Colonic mucosa (tissue), 4 donors: Measurements from ENCODE around the gene HBG2. TPM values are rescaled to one million over a fixed set of nuclear protein-coding genes. Genes with fewer than 3 reads are reported as not detected.
"Not testable (repeated sequence)": the region's sequence is repeated elsewhere in the genome, so short reads cannot be mapped to it uniquely, and the experiment has no call there.

Experiments
- DNase-seq: peaks from one replicate; pipeline ENCODE4 v3.0.0-alpha.2; 2020
- H3K27ac ChIP-seq: fragments of 200-600 bp; one replicate; pipeline ENCODE4 v1.8.0; 2021
- H3K27me3 ChIP-seq: fragments of 200-600 bp; one replicate; pipeline ENCODE4 v1.8.0; 2021
- H3K36me3 ChIP-seq: fragments of 200-600 bp; one replicate; pipeline ENCODE4 v1.8.0; 2021
- H3K4me1 ChIP-seq: fragments of 200-600 bp; one replicate; pipeline ENCODE4 v1.8.0; 2021; ENCODE audit warnings: mild to moderate bottlenecking
- H3K4me3 ChIP-seq: fragments of 200-600 bp; one replicate; pipeline ENCODE4 v1.8.0; 2021
- H3K9ac ChIP-seq, 2 donors: one replicate each; pipeline ENCODE4 v1.7.0; 2013; ENCODE audit warnings: control low read depth in 2 of 2, low read depth in 2 of 2, low read length in 2 of 2
- H3K9me3 ChIP-seq: fragments of 200-600 bp; one replicate; pipeline ENCODE4 v1.8.0; 2021
- intact Hi-C: fragments of 100-400 bp; cut with DNase I; formaldehyde crosslinking; loops from one replicate; pipeline ENCODE4 v1.14.1; 2022
- total RNA-seq, 2 donors: library from RNA; stranded (reverse); fragmentation: NEBNext Ultra II Directional in 1 of 2; extraction: Animal tissue kit (Norgen Biotek cat#: 25700) in 1 of 2; gene quantifications; one replicate each; pipeline ENCODE4 v1.2.1, GENCODE V29; 2021
- TF ChIP-seq, protein P1 (sequence below): fragments of 200-600 bp; IDR thresholded peaks from one replicate; pipeline ENCODE4 v1.8.0; 2022; ENCODE audit warnings: antibody characterized with exemption, mild to moderate bottlenecking
- donor health status: healthy.
- donor health status: DM: no; HTN: no; CAD: no.
- donor health status: DM: no; HTN: no; CAD: no.

Gene HBG2
- total RNA-seq, 2 donors from 2014 or later: 14.9 TPM; not detected in 1

DNA sequence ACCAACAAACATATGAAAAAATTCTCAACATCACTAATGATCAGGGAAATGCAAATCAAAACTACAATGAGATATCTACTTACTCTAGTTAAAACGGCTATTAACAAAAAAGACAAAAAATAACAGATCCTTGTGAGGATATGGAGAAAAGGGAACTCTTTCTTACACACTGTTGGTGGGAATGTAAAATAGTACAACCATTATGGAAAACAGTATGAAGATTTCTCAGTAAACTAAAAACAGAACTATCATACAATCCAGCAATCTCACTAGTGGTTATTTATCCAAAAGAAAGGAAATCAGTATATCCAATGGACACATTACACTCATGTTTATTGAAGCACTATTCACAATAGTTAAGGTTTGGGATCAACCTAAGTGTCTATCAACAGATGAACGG, 11.3 kb upstream of the HBG2 start:
- TF ChIP-seq, protein P1, sequence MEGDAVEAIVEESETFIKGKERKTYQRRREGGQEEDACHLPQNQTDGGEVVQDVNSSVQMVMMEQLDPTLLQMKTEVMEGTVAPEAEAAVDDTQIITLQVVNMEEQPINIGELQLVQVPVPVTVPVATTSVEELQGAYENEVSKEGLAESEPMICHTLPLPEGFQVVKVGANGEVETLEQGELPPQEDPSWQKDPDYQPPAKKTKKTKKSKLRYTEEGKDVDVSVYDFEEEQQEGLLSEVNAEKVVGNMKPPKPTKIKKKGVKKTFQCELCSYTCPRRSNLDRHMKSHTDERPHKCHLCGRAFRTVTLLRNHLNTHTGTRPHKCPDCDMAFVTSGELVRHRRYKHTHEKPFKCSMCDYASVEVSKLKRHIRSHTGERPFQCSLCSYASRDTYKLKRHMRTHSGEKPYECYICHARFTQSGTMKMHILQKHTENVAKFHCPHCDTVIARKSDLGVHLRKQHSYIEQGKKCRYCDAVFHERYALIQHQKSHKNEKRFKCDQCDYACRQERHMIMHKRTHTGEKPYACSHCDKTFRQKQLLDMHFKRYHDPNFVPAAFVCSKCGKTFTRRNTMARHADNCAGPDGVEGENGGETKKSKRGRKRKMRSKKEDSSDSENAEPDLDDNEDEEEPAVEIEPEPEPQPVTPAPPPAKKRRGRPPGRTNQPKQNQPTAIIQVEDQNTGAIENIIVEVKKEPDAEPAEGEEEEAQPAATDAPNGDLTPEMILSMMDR: no peak
- no peak overlapping the region for H3K4me3 ChIP-seq
- no peaks in the 10 kb centered on the region for H3K27me3 ChIP-seq
- H3K9ac ChIP-seq: no peak overlapping the region
- H3K27ac ChIP-seq: no peak overlapping the region
- no peaks in the 10 kb centered on the region for H3K9me3 ChIP-seq
- H3K4me1 ChIP-seq: no peaks in the 10 kb centered on the region
- H3K36me3 ChIP-seq: no peaks in the 10 kb centered on the region
- no peak for DNase-seq
- intact Hi-C loops: no loop called here

DNA sequence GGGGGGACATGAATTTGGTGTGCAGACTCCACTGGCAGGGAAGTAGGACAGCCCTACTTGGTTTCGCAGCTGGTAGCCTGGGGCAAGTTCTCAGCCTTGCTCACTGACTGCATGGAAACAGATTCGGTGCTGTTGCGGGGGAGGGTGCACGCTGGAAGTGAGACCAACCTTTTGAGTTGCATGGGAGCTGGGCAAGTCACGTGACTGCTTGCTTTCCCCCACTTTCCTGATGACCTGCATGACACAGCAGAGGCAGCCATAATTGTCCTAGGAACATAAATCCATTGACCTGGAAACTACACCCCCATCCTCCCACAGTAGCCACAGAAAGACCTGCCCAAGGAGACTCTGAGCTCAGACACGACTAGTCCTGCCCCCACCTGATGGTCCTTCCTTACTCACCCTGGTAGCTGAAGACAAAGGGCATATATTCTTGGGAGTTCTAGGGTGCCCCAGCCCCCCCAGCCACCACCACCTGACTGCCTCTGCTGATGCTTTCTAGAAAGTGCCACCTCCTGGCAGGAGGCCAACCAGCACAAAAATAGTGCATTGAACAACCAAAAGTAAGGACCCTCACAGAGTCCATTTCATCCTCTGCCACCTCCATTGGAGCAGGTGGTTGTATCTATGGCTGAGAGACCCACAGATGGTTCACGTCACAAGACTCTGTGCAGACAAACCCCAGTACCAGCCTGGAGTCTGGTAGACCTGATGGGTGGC, 4.1 kb upstream of the HBG2 start:
- Histone ChIP-seq H3K27me3 (no peaks in the 10 kb centered on the region), H3K9me3 (no peaks in the 10 kb centered on the region), H3K9ac (no peak overlapping the region), H3K27ac (no peak overlapping the region), H3K4me1 (no peaks in the 10 kb centered on the region), H3K36me3 (no peaks in the 10 kb centered on the region), H3K4me3 (no peak overlapping the region)
- TF ChIP-seq, protein P1: no peak
- intact Hi-C loops: no loop called here
- no peak for DNase-seq

DNA sequence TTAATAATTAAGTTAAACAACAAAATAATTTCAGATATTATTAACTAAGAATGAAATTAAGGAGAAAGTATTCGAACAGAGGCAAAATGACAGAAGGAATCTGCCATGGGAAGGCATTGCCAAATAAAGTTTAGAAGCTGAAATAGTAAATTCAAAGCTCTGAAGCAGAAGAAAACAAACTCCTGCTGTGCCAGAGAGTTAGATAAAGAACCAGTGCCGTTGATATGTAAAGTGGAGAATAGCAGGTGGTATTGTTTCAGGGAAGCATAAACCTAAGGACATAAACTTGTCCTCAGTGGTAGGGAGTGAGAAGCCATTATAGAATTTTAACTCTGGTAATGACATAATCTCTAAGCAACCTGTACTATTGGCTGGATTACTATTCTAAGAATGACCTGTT, 2.7 kb upstream of the HBG2 start:
- intact Hi-C loops: no loop called here
- no peaks in the 10 kb centered on the region for H3K36me3 ChIP-seq
- no peaks in the 10 kb centered on the region for H3K27me3 ChIP-seq
- no peak overlapping the region for H3K27ac ChIP-seq
- no peak overlapping the region for H3K4me3 ChIP-seq
- H3K9me3 ChIP-seq: no peaks in the 10 kb centered on the region
- H3K9ac ChIP-seq: no peak overlapping the region
- no peaks in the 10 kb centered on the region for H3K4me1 ChIP-seq
- DNase-seq: no peak
- TF ChIP-seq, protein P1: no peak

DNA sequence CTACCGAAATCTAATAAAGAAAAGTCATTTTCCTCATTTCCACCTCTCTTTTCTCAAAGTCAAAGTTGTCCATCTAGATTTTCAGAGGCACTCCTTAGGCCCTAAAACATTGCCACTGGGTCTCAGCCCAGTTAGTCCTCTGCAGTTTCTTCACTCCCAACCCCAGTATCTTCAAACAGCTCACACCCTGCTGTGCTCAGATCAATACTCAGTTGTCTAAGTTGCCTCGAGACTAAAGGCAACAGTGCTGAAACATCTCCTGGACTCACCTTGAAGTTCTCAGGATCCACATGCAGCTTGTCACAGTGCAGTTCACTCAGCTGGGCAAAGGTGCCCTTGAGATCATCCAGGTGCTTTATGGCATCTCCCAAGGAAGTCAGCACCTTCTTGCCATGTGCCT, 558 bp downstream of the HBG2 start:
- H3K9ac ChIP-seq, H3K27me3 ChIP-seq, H3K36me3 ChIP-seq, DNase-seq, intact Hi-C loops, H3K9me3 ChIP-seq, H3K4me1 ChIP-seq, H3K4me3 ChIP-seq, H3K27ac ChIP-seq: not testable (repeated sequence)

DNA sequence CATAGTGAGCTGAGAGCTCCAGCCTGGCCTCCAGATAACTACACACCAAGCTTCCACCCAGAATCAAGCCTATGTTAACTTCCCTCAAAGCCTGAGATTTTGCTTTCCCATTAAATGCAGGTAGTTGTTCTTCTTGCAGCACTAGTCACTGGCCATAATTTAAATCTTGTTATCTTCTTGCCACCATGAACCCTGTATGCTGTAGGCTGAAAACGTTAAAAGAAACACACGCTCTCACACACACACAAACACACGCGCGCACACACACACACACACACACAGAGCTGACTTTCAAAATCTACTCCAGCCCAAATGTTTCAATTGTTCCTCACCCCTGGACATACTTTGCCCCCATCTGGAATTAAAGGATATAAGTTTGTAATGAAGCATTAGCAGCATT, 1.1 kb downstream of the HBG2 start:
- H3K9ac ChIP-seq, H3K27ac ChIP-seq, H3K9me3 ChIP-seq, H3K4me3 ChIP-seq, H3K36me3 ChIP-seq, DNase-seq, intact Hi-C loops, H3K27me3 ChIP-seq, H3K4me1 ChIP-seq: not testable (repeated sequence)

DNA sequence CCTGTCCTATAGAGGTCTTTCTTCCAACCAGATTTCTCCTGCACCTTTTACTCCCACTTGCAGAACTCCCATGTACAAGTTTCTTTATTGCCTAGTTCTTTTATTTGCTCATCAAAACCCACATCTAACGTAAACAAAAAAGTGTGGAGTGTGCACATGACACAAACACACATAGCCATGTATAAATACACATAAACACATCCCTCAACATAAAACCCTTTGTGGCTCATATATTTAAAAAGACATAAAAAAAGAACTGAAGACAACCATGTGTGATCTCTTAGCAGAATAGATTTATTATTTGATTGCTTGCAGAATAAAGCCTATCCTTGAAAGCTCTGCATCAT, 1.7 kb downstream of the HBG2 start:
- no peaks in the 10 kb centered on the region for H3K4me1 ChIP-seq
- no peaks in the 10 kb centered on the region for H3K27me3 ChIP-seq
- H3K4me3 ChIP-seq: no peak overlapping the region
- TF ChIP-seq, protein P1: no peak
- H3K36me3 ChIP-seq: no peaks in the 10 kb centered on the region
- no peak overlapping the region for H3K27ac ChIP-seq
- no peak overlapping the region for H3K9ac ChIP-seq
- no peak for DNase-seq
- H3K9me3 ChIP-seq: no peaks in the 10 kb centered on the region
- intact Hi-C loops: no loop called here
